Neutrophil (primary cell): ENCODE data around the gene MAP7D2.

Source experiments
- H3K27ac ChIP-seq: fragments of 200-600 bp; sonication (generic); 2 replicates; pipeline ENCODE4 v1.5.1; 2016; ENCODE audit warnings: mild to moderate bottlenecking, moderate library complexity
- H3K27me3 ChIP-seq: fragments of 200-600 bp; sonication (generic); 2 replicates; pipeline ENCODE4 v1.6.0; 2016; ENCODE audit warnings: mild to moderate bottlenecking
- H3K36me3 ChIP-seq: fragments of 200-600 bp; sonication (generic); 2 replicates; pipeline ENCODE4 v1.5.1; 2017
- H3K4me1 ChIP-seq, 2 experiments: fragments of 200-600 bp in 1 of 2; sonication (generic) in 1 of 2; 1 replicate in 1 of 2; 2 replicates in 1 of 2; pipeline versions ENCODE4 v1.5.1 to v1.6.1; 2013 to 2016; ENCODE audit warnings: low read depth in 1 of 2, low read length in 1 of 2, mild to moderate bottlenecking in 1 of 2, moderate library complexity in 1 of 2; ENCODE audit not compliant: control insufficient read depth in 1 of 2, insufficient read depth in 1 of 2
- H3K4me3 ChIP-seq, 2 experiments: fragments of 200-600 bp in 1 of 2; sonication (generic) in 1 of 2; 1 replicate in 1 of 2; 2 replicates in 1 of 2; pipeline ENCODE4 v1.5.1; 2013 to 2016; ENCODE audit warnings: low read depth in 1 of 2, low read length in 1 of 2, mild to moderate bottlenecking in 1 of 2, moderate library complexity in 1 of 2
- H3K9me3 ChIP-seq: fragments of 200-600 bp; sonication (generic); 2 replicates; pipeline ENCODE4 v1.5.1; 2016
- CTCF ChIP-seq: fragments of 200-600 bp; sonication (generic); IDR thresholded peaks from 2 replicates; pipeline ENCODE4 v1.5.1; 2016; ENCODE audit warnings: antibody characterized with exemption

Gene MAP7D2

GRCh38 chrX:20067709-20068561 lies 48.8 kb downstream of the MAP7D2 start:
- Histone ChIP-seq H3K27ac (no peak overlapping the region), H3K4me3 (no peak overlapping the region), H3K9me3 (no peaks in the 10 kb centered on the region), H3K4me1 (no peaks in the 10 kb centered on the region), H3K27me3 (no peaks in the 10 kb centered on the region), H3K36me3 (no peaks in the 10 kb centered on the region)
- no peak for TF ChIP-seq CTCF

- Histone ChIP-seq H3K36me3 (no peaks in the 10 kb centered on the region), H3K27me3 (no peaks in the 10 kb centered on the region), H3K9me3 (no peaks in the 10 kb centered on the region), H3K4me1 (no peaks in the 10 kb centered on the region), H3K4me3 (no peak overlapping the region), H3K27ac (no peak overlapping the region)
- TF ChIP-seq CTCF: no peak
These were observed 49.6 kb downstream of the MAP7D2 start for GRCh38 chrX:20066968-20067708.

GRCh38 chrX:20063716-20064351 lies 52.9 kb downstream of the MAP7D2 start:
- Histone ChIP-seq H3K4me1 (no peaks in the 10 kb centered on the region), H3K27ac (no peak overlapping the region), H3K9me3 (no peaks in the 10 kb centered on the region), H3K27me3 (no peaks in the 10 kb centered on the region), H3K36me3 (no peaks in the 10 kb centered on the region), H3K4me3 (no peak overlapping the region)
- no peak for TF ChIP-seq CTCF

GRCh38 chrX:20063153-20063552 lies 53.6 kb downstream of the MAP7D2 start:
- no peak overlapping the region for H3K4me3 ChIP-seq
- no peak for TF ChIP-seq CTCF
- H3K4me1 ChIP-seq: no peaks in the 10 kb centered on the region
- no peak overlapping the region for H3K27ac ChIP-seq
- no peaks in the 10 kb centered on the region for H3K36me3 ChIP-seq
- no peaks in the 10 kb centered on the region for H3K27me3 ChIP-seq
- no peaks in the 10 kb centered on the region for H3K9me3 ChIP-seq

GRCh38 chrX:20061855-20062254 lies 54.9 kb downstream of the MAP7D2 start:
- H3K4me3 ChIP-seq: no peak overlapping the region
- no peak for TF ChIP-seq CTCF
- H3K36me3 ChIP-seq: no peaks in the 10 kb centered on the region
- H3K9me3 ChIP-seq: no peaks in the 10 kb centered on the region
- no peaks in the 10 kb centered on the region for H3K4me1 ChIP-seq
- no peaks in the 10 kb centered on the region for H3K27me3 ChIP-seq
- no peak overlapping the region for H3K27ac ChIP-seq
